SK-N-SH treated with all-trans-retinoic acid at 6 μM for 48 hours (cell line): ENCODE results near the gene GREM2.

Experiments
- ATAC-seq: fragments of 200-7000 bp; cut with Tn5 transposase; 3 replicates; pipeline ENCODE4 v1.9.1; 2020; ENCODE audit warnings: mild to moderate bottlenecking, moderate library complexity
- ARNTL ChIP-seq: fragments of 450-650 bp; formaldehyde crosslinking; IDR thresholded peaks from 2 replicates; pipeline ENCODE4 v1.5.0; 2020; ENCODE audit warnings: low read depth, mild to moderate bottlenecking, moderate library complexity, borderline replicate concordance
- BACH2 ChIP-seq: fragments of 250-450 bp; sonication (Bioruptor Pico); IDR thresholded peaks from 2 replicates; pipeline ENCODE4 v1.9.0; 2021; ENCODE audit warnings: mild to moderate bottlenecking, borderline replicate concordance
- CREB5 ChIP-seq: fragments of 250-450 bp; sonication (Bioruptor Pico); IDR thresholded peaks from 2 replicates; pipeline ENCODE4 v1.5.1; 2020; ENCODE audit warnings: low read depth, mild to moderate bottlenecking, moderate library complexity
- CSDC2 ChIP-seq: fragments of 250-450 bp; sonication (Bioruptor Pico); IDR thresholded peaks from 2 replicates; pipeline ENCODE4 v1.5.0; 2020; ENCODE audit warnings: mild to moderate bottlenecking, moderate library complexity
- CSRNP3 ChIP-seq: fragments of 250-450 bp; sonication (Bioruptor Pico); IDR thresholded peaks from 2 replicates; pipeline ENCODE4 v1.5.1; 2021; ENCODE audit warnings: mild to moderate bottlenecking, moderate library complexity
- ESRRG ChIP-seq: fragments of 250-450 bp; sonication (Bioruptor Pico); IDR thresholded peaks from 2 replicates; pipeline ENCODE4 v1.6.1; 2021; ENCODE audit warnings: mild to moderate bottlenecking
- GLIS3 ChIP-seq: fragments of 250-450 bp; sonication (Bioruptor Pico); IDR thresholded peaks from 2 replicates; pipeline ENCODE4 v1.5.0; 2020; ENCODE audit warnings: mild to moderate bottlenecking, moderate library complexity
- ISL1 ChIP-seq: fragments of 250-450 bp; sonication (Bioruptor Pico); IDR thresholded peaks from 2 replicates; pipeline ENCODE4 v2.1.2; 2022; ENCODE audit warnings: mild to moderate bottlenecking, moderate library complexity
- OSR1 ChIP-seq: fragments of 250-450 bp; sonication (Bioruptor Pico); IDR thresholded peaks from 2 replicates; pipeline ENCODE4 v1.8.0; 2022; ENCODE audit warnings: moderate library complexity, mild to moderate bottlenecking, inconsistent platforms
- PATZ1 ChIP-seq: fragments of 250-450 bp; sonication (Bioruptor Pico); IDR thresholded peaks from 2 replicates; pipeline ENCODE4 v1.8.0; 2020; ENCODE audit warnings: mild to moderate bottlenecking, moderate library complexity, borderline replicate concordance
- PPARA ChIP-seq: fragments of 250-450 bp; sonication (Bioruptor Pico); IDR thresholded peaks from 2 replicates; pipeline ENCODE4 v1.5.0; 2020; ENCODE audit warnings: mild to moderate bottlenecking, borderline replicate concordance
- RARB ChIP-seq: fragments of 250-450 bp; sonication (Bioruptor Pico); IDR thresholded peaks from 2 replicates; pipeline ENCODE4 v1.8.0; 2021; ENCODE audit warnings: mild to moderate bottlenecking, moderate library complexity
- SNAI2 ChIP-seq: fragments of 250-450 bp; sonication (Bioruptor Pico); IDR thresholded peaks from 2 replicates; pipeline ENCODE4 v1.5.0; 2020; ENCODE audit warnings: mild to moderate bottlenecking, moderate library complexity
- TCF4 ChIP-seq: fragments of 250-450 bp; sonication (Bioruptor Pico); IDR thresholded peaks from 2 replicates; pipeline ENCODE4 v1.8.0; 2021; ENCODE audit warnings: mild to moderate bottlenecking, moderate library complexity, borderline replicate concordance
- TOX ChIP-seq: fragments of 250-450 bp; sonication (Bioruptor Pico); IDR thresholded peaks from 2 replicates; pipeline ENCODE4 v1.8.0; 2021; ENCODE audit warnings: mild to moderate bottlenecking, moderate library complexity, borderline replicate concordance
- ZC3H10 ChIP-seq: fragments of 250-450 bp; sonication (Bioruptor Pico); IDR thresholded peaks from 2 replicates; pipeline ENCODE4 v1.5.1; 2021; ENCODE audit warnings: mild to moderate bottlenecking, moderate library complexity
- ZFP3 ChIP-seq: fragments of 250-450 bp; sonication (Bioruptor Pico); IDR thresholded peaks from 2 replicates; pipeline ENCODE4 v1.5.0; 2020; ENCODE audit warnings: mild to moderate bottlenecking, moderate library complexity
- ZFP30 ChIP-seq: fragments of 450-650 bp; formaldehyde crosslinking; IDR thresholded peaks from 2 replicates; pipeline ENCODE4 v1.5.0; 2022; ENCODE audit warnings: mild to moderate bottlenecking, moderate library complexity
- ZNF565 ChIP-seq: fragments of 450-650 bp; formaldehyde crosslinking; conservative IDR thresholded peaks from 2 replicates; pipeline ENCODE4 v1.5.0; 2020; ENCODE audit warnings: low read depth, mild to moderate bottlenecking, moderate library complexity
- ZNF70 ChIP-seq: fragments of 450-650 bp; formaldehyde crosslinking; IDR thresholded peaks from 2 replicates; pipeline ENCODE4 v1.5.0; 2020; ENCODE audit warnings: mild to moderate bottlenecking, moderate library complexity
- ZNF8 ChIP-seq: fragments of 450-650 bp; formaldehyde crosslinking; IDR thresholded peaks from 2 replicates; pipeline ENCODE4 v1.5.0; 2020; ENCODE audit warnings: mild to moderate bottlenecking, moderate library complexity

Gene GREM2

GRCh38 chr1:240649733-240650721 is 38.1 kb upstream of the GREM2 start:
- no peak for TF ChIP-seq GLIS3 (CRISPR knock-in tag)
- TF ChIP-seq SNAI2 (CRISPR knock-in tag), result no peak
- no peak for TF ChIP-seq BACH2
- TF ChIP-seq PPARA (CRISPR knock-in tag), result no peak
- TF ChIP-seq, all 23 proteins: peak for 0
- no peak for ATAC-seq

- no peak for ATAC-seq
- TF ChIP-seq ZNF8 (no peak), PATZ1 (CRISPR knock-in tag) (no peak), ZNF565 (no peak), ZFP3 (no peak), ARNTL (CRISPR knock-in tag) (no peak), RARB (CRISPR knock-in tag) (no peak), CSRNP3 (no peak), ISL1 (CRISPR knock-in tag) (no peak), ZC3H10 (CRISPR knock-in tag) (no peak), BACH2 (no peak), PPARA (CRISPR knock-in tag) (no peak), SNAI2 (CRISPR knock-in tag) (no peak), CSDC2 (no peak), ZFP30 (CRISPR knock-in tag) (no peak), CREB5 (CRISPR knock-in tag) (no peak), TOX (no peak), ESRRG (CRISPR knock-in tag) (no peak), TCF4 (CRISPR knock-in tag) (no peak)
Observed at GRCh38 chr1:240646571-240647240, 34.8 kb upstream of the GREM2 start.

GRCh38 chr1:240644732-240645131 is 32.8 kb upstream of the GREM2 start:
- ATAC-seq, result no peak; the same call in 2 of the 3 replicates
- TF ChIP-seq PATZ1 (CRISPR knock-in tag) (no peak), TCF4 (CRISPR knock-in tag) (no peak), CSRNP3 (no peak), TOX (no peak), OSR1 (CRISPR knock-in tag) (no peak), ISL1 (CRISPR knock-in tag) (no peak), PPARA (CRISPR knock-in tag) (no peak), SNAI2 (CRISPR knock-in tag) (no peak), ZNF8 (no peak), BACH2 (no peak), GLIS3 (CRISPR knock-in tag) (no peak), ZNF70 (no peak), ESRRG (CRISPR knock-in tag) (no peak), CSDC2 (no peak), ZFP3 (no peak), ZFP30 (CRISPR knock-in tag) (no peak)
